Stimulated activated naive CD8-positive, alpha-beta T cell treated with anti-CD3 and anti-CD28 coated beads, Interleukin-15, Interleukin-2, amounts not matched to agents 100 ng/mL and 50 ng/mL, for 24 hours (primary cell): ENCODE measurements around the gene EXOSC6.
"Not testable (repeated sequence)": the region's sequence is repeated elsewhere in the genome, so short reads cannot be mapped to it uniquely, and the experiment has no call there.

Source experiments
- H3K27ac Mint-ChIP-seq: one replicate; pipeline ENCODE4 v1.8.0; 2021; ENCODE audit warnings: mild to moderate bottlenecking, mixed read lengths
- H3K27me3 Mint-ChIP-seq: one replicate; pipeline ENCODE4 v1.8.0; 2021; ENCODE audit warnings: mixed read lengths
- H3K36me3 Mint-ChIP-seq: one replicate; pipeline ENCODE4 v1.8.0; 2021; ENCODE audit warnings: low read depth, mixed read lengths
- H3K4me1 Mint-ChIP-seq: one replicate; pipeline ENCODE4 v1.8.0; 2021; ENCODE audit warnings: low read depth, mixed read lengths
- H3K4me3 Mint-ChIP-seq: one replicate; pipeline ENCODE4 v1.8.0; 2021; ENCODE audit warnings: mild to moderate bottlenecking, mixed read lengths
- H3K9me3 Mint-ChIP-seq: one replicate; pipeline ENCODE4 v1.8.0; 2021; ENCODE audit warnings: mixed read lengths

The EXOSC6 gene

GRCh38 chr16:70267922-70268321 is 16.2 kb upstream of the EXOSC6 start:
- not testable (repeated sequence) for H3K27ac Mint-ChIP-seq, H3K9me3 Mint-ChIP-seq, H3K27me3 Mint-ChIP-seq, H3K4me1 Mint-ChIP-seq, H3K4me3 Mint-ChIP-seq
- H3K36me3 Mint-ChIP-seq, result peaks cover 65% of the 10 kb centered on the region

GRCh38 chr16:70267516-70267915 is 15.8 kb upstream of the EXOSC6 start:
- no peaks in the 10 kb centered on the region for H3K9me3 Mint-ChIP-seq
- H3K36me3 Mint-ChIP-seq, result peaks cover 64% of the 10 kb centered on the region
- H3K27ac Mint-ChIP-seq, result no peak overlapping the region
- H3K27me3 Mint-ChIP-seq, result no peaks in the 10 kb centered on the region
- no peak overlapping the region for H3K4me3 Mint-ChIP-seq
- no peaks in the 10 kb centered on the region for H3K4me1 Mint-ChIP-seq

GRCh38 chr16:70259903-70260302 is 8.2 kb upstream of the EXOSC6 start:
- H3K27ac Mint-ChIP-seq, H3K9me3 Mint-ChIP-seq, H3K4me1 Mint-ChIP-seq, H3K27me3 Mint-ChIP-seq, H3K4me3 Mint-ChIP-seq: not testable (repeated sequence)
- peaks cover 78% of the 10 kb centered on the region for H3K36me3 Mint-ChIP-seq

- Mint-ChIP-seq H3K4me3 (no peak overlapping the region), H3K9me3 (no peaks in the 10 kb centered on the region), H3K27ac (no peak overlapping the region), H3K36me3 (peaks cover 81% of the 10 kb centered on the region), H3K4me1 (no peaks in the 10 kb centered on the region), H3K27me3 (no peaks in the 10 kb centered on the region)
Measured at GRCh38 chr16:70258946-70259345, 7.2 kb upstream of the EXOSC6 start.

GRCh38 chr16:70258065-70258464 is 6.3 kb upstream of the EXOSC6 start:
- H3K36me3 Mint-ChIP-seq, result peaks cover 84% of the 10 kb centered on the region
- no peaks in the 10 kb centered on the region for H3K4me1 Mint-ChIP-seq
- H3K9me3 Mint-ChIP-seq, result no peaks in the 10 kb centered on the region
- no peaks in the 10 kb centered on the region for H3K27me3 Mint-ChIP-seq
- no peak overlapping the region for H3K27ac Mint-ChIP-seq
- no peak overlapping the region for H3K4me3 Mint-ChIP-seq

GRCh38 chr16:70257391-70257790 is 5.7 kb upstream of the EXOSC6 start:
- H3K4me1 Mint-ChIP-seq, result no peaks in the 10 kb centered on the region
- H3K9me3 Mint-ChIP-seq, result no peaks in the 10 kb centered on the region
- no peaks in the 10 kb centered on the region for H3K27me3 Mint-ChIP-seq
- H3K27ac Mint-ChIP-seq, result peak overlapping the region; percentile 59
- no peak overlapping the region for H3K4me3 Mint-ChIP-seq
- H3K36me3 Mint-ChIP-seq, result peaks cover 85% of the 10 kb centered on the region

GRCh38 chr16:70255574-70255973 is 3.8 kb upstream of the EXOSC6 start:
- Mint-ChIP-seq H3K9me3 (no peaks in the 10 kb centered on the region), H3K27ac (no peak overlapping the region), H3K27me3 (no peaks in the 10 kb centered on the region), H3K36me3 (peaks cover 78% of the 10 kb centered on the region), H3K4me3 (no peak overlapping the region), H3K4me1 (no peaks in the 10 kb centered on the region)

GRCh38 chr16:70254965-70255286 is 3.2 kb upstream of the EXOSC6 start:
- peaks cover 4% of the 10 kb centered on the region for H3K4me1 Mint-ChIP-seq
- H3K4me3 Mint-ChIP-seq, result no peak overlapping the region
- no peaks in the 10 kb centered on the region for H3K27me3 Mint-ChIP-seq
- peaks cover 77% of the 10 kb centered on the region for H3K36me3 Mint-ChIP-seq
- H3K27ac Mint-ChIP-seq, result no peak overlapping the region
- H3K9me3 Mint-ChIP-seq, result no peaks in the 10 kb centered on the region

GRCh38 chr16:70254180-70254964 is 2.6 kb upstream of the EXOSC6 start:
- Mint-ChIP-seq H3K9me3 (no peaks in the 10 kb centered on the region), H3K36me3 (peaks cover 78% of the 10 kb centered on the region), H3K27ac (no peak overlapping the region), H3K4me3 (no peak overlapping the region), H3K4me1 (peaks cover 8% of the 10 kb centered on the region), H3K27me3 (no peaks in the 10 kb centered on the region)

GRCh38 chr16:70253291-70254106 is 1.8 kb upstream of the EXOSC6 start:
- peak overlapping the region; percentile 61 for H3K27ac Mint-ChIP-seq
- H3K27me3 Mint-ChIP-seq, result no peaks in the 10 kb centered on the region
- H3K4me1 Mint-ChIP-seq, result peaks cover 15% of the 10 kb centered on the region
- no peak overlapping the region for H3K4me3 Mint-ChIP-seq
- H3K36me3 Mint-ChIP-seq, result peaks cover 76% of the 10 kb centered on the region
- no peaks in the 10 kb centered on the region for H3K9me3 Mint-ChIP-seq

- H3K27me3 Mint-ChIP-seq, result no peaks in the 10 kb centered on the region
- no peak overlapping the region for H3K27ac Mint-ChIP-seq
- H3K9me3 Mint-ChIP-seq, result no peaks in the 10 kb centered on the region
- H3K4me3 Mint-ChIP-seq, result no peak overlapping the region
- peaks cover 65% of the 10 kb centered on the region for H3K36me3 Mint-ChIP-seq
- H3K4me1 Mint-ChIP-seq, result peaks cover 23% of the 10 kb centered on the region
Measured at GRCh38 chr16:70252355-70252988, 732 bp upstream of the EXOSC6 start.

GRCh38 chr16:70250748-70251628 is 752 bp downstream of the EXOSC6 start:
- peak overlapping the region; percentile 90 for H3K4me3 Mint-ChIP-seq
- H3K27ac Mint-ChIP-seq, result peak overlapping the region; percentile 89
- no peaks in the 10 kb centered on the region for H3K27me3 Mint-ChIP-seq
- peaks cover 55% of the 10 kb centered on the region for H3K36me3 Mint-ChIP-seq
- peaks cover 30% of the 10 kb centered on the region for H3K4me1 Mint-ChIP-seq
- H3K9me3 Mint-ChIP-seq, result no peaks in the 10 kb centered on the region

- not testable (repeated sequence) for H3K27me3 Mint-ChIP-seq, H3K9me3 Mint-ChIP-seq
- peak overlapping the region; percentile 76 for H3K27ac Mint-ChIP-seq
- peak overlapping the region; percentile 90 for H3K4me3 Mint-ChIP-seq
- peaks cover 42% of the 10 kb centered on the region for H3K36me3 Mint-ChIP-seq
- H3K4me1 Mint-ChIP-seq, result peaks cover 35% of the 10 kb centered on the region
Measured at GRCh38 chr16:70249697-70250096, 2.0 kb downstream of the EXOSC6 start.

- H3K4me3 Mint-ChIP-seq, H3K9me3 Mint-ChIP-seq, H3K4me1 Mint-ChIP-seq, H3K27ac Mint-ChIP-seq, H3K27me3 Mint-ChIP-seq: not testable (repeated sequence)
- H3K36me3 Mint-ChIP-seq, result peaks cover 22% of the 10 kb centered on the region
Measured at GRCh38 chr16:70238773-70239172, 13.0 kb downstream of the EXOSC6 start.
